Measurements from ENCODE around the gene FAXDC2. TPM values are rescaled to one million over a fixed set of nuclear protein-coding genes. Genes with fewer than 3 reads are reported as not detected.

FAXDC2 gene
- total and polyA plus RNA-seq, 10 of the 15 experiments (the other 5 are each of a cell fraction or from before 2014, with no cell fraction given) = 0.13 to 1.8 (median 0.35) TPM

GRCh38 chr5:154794525-154795234, 55.7 kb downstream of the FAXDC2 start:
- intact Hi-C loops (cut with micrococcal nuclease; ENCODE audit: unreplicated experiment) = no loop called here
- no peak for DNase-seq (ENCODE audit: low read depth, low spot score)
- no peak for FAIRE-seq
- no peak for ATAC-seq
- no peak overlapping the region for H3K4me2 ChIP-seq (ENCODE audit: control insufficient read depth, insufficient read depth)
- H3K36me3 ChIP-seq (ENCODE audit: control insufficient read depth in 2 of 2, insufficient read depth in 2 of 2, low read length in 1 of 2) = peaks cover 40 to 42% of the 10 kb centered on the region in 2 experiments
- H3K9me3 ChIP-seq (replicated peaks; ENCODE audit: control insufficient read depth, insufficient read depth, low read length) = no peaks in the 10 kb centered on the region
- TF ChIP-seq ZBTB4 (CRISPR knock-in tag; IDR thresholded peaks at IDR 0.05) (no peak), CHD1 (IDR thresholded peaks at IDR 0.05; ENCODE audit: low read depth, low read length) (no peak), NR2C2 (IDR thresholded peaks at IDR 0.05; ENCODE audit: borderline replicate concordance, control insufficient read depth, insufficient read length, low read depth) (no peak), RAD51 (IDR thresholded peaks at IDR 0.05) (no peak), ATF7 (IDR thresholded peaks at IDR 0.05; ENCODE audit: low read depth) (no peak), SREBF2 (IDR thresholded peaks at IDR 0.05; ENCODE audit: low read length) (no peak)
- no peak overlapping the region for H3K4me3 ChIP-seq
- no TSS peak for BruUV-seq (replicated peaks)
- CTCF ChIA-PET = no interaction called here
- H3K79me2 ChIP-seq (ENCODE audit: control insufficient read depth, insufficient read depth, low read length) = peaks cover 7% of the 10 kb centered on the region
- in situ Hi-C loops (cut with MboI) = no loop called here
- no peaks in the 10 kb centered on the region for H3K27me3 ChIP-seq (replicated peaks in 1 of 2; ENCODE audit: control insufficient read depth in 2 of 2, insufficient read depth in 2 of 2, low read length in 1 of 2)
- WGBS (ENCODE audit: insufficient coverage, insufficient replicate concordance, low lambda C conversion rate, missing lambda C conversion rate) = 95% methylated on average over 7 of the region's 7 CpGs
- H3K4me1 ChIP-seq (ENCODE audit: control insufficient read depth, insufficient read depth, low read length) = no peaks in the 10 kb centered on the region
- H3K9ac ChIP-seq (ENCODE audit: control insufficient read depth, insufficient read depth, low read length) = no peak overlapping the region
- no peak overlapping the region for H3K27ac ChIP-seq (ENCODE audit: control insufficient read depth, insufficient read depth)
- H4K20me1 ChIP-seq (ENCODE audit: control insufficient read depth, insufficient read depth) = no peaks in the 10 kb centered on the region
- RAD21 ChIA-PET (ENCODE audit: unreplicated experiment) = no interaction called here
- SMC1A ChIA-PET (ENCODE audit: uncharacterized antibody, unreplicated experiment) = no interaction called here
- POLR2A ChIA-PET = no interaction called here
- H2AFZ ChIP-seq (ENCODE audit: control insufficient read depth, low read depth, low read length) = no peak overlapping the region
